ENCODE results near the gene ATRX. TPM values are rescaled to one million over a fixed set of nuclear protein-coding genes. Genes with fewer than 3 reads are reported as not detected.

The ATRX gene
- total and polyA plus RNA-seq, 2 experiments from 2014 or later, result 41.4 to 72.1 TPM

DNA sequence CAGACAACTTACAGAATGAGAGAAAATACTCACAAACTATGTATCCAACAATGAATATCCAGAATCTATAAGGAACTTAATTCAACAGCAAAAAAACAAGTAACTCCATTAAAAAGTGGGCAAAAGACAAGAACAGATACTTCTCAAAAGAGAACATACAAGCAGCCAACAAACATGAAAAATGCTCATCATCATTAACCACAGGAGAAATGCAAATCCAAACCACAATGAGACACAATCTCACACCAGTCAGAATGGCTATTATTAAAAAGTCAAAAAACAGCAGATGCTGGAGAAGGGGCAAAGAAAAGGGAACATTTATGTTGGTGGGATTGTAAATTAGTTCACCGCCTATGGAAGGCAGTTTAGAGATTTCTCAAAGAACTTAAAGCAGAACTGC, 188.5 kb downstream of the ATRX start:
- Histone ChIP-seq H3K4me1 (ENCODE audit: insufficient read depth) (no peaks in the 10 kb centered on the region), H3K27ac (no peak overlapping the region), H2AFZ (no peak overlapping the region), H3K27me3 (no peaks in the 10 kb centered on the region), H3K4me2 (no peak overlapping the region), H3K79me2 (peaks cover 6% of the 10 kb centered on the region), H3K36me3 (replicated peaks; ENCODE audit: insufficient read depth, low read depth) (no peaks in the 10 kb centered on the region), H4K20me1 (ENCODE audit: insufficient read depth, poor library complexity, severe bottlenecking) (no peaks in the 10 kb centered on the region), H3K4me3 (no peak overlapping the region), H3K9me3 (ENCODE audit: low read depth) (no peaks in the 10 kb centered on the region), H3K9me2 (replicated peaks; ENCODE audit: insufficient read depth) (no peaks in the 10 kb centered on the region)
- no peak for TF ChIP-seq EZH2 (IDR thresholded peaks at IDR 0.05; ENCODE audit: borderline replicate concordance)
- TF ChIP-seq, protein P1, sequence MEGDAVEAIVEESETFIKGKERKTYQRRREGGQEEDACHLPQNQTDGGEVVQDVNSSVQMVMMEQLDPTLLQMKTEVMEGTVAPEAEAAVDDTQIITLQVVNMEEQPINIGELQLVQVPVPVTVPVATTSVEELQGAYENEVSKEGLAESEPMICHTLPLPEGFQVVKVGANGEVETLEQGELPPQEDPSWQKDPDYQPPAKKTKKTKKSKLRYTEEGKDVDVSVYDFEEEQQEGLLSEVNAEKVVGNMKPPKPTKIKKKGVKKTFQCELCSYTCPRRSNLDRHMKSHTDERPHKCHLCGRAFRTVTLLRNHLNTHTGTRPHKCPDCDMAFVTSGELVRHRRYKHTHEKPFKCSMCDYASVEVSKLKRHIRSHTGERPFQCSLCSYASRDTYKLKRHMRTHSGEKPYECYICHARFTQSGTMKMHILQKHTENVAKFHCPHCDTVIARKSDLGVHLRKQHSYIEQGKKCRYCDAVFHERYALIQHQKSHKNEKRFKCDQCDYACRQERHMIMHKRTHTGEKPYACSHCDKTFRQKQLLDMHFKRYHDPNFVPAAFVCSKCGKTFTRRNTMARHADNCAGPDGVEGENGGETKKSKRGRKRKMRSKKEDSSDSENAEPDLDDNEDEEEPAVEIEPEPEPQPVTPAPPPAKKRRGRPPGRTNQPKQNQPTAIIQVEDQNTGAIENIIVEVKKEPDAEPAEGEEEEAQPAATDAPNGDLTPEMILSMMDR (IDR thresholded peaks at IDR 0.05; ENCODE audit: poor library complexity), result no peak
- WGBS (ENCODE audit: low lambda C conversion rate, missing lambda C conversion rate), result 80% methylated on average over 1 of the region's 1 CpG
- no peak for DNase-seq (ENCODE audit: low spot score)

DNA sequence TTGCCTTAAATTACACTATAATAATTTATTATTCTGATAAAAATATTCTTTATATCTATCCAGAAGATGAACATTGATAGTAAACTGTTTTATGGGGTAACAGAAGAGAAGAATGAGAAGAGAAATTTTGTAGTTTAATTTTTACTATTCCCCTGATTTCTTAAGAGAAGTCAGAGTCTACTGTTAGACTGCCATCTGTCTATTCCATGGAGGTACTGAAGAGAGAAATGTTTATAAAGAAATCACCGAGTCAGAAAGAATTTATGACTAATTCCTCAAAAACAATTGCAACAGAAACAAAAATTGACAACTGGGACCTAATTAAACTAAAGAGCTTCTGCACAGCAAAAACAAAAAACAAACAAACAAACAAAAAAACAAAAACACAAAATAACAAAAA, 188.9 kb downstream of the ATRX start:
- no peaks in the 10 kb centered on the region for H3K9me2 ChIP-seq (replicated peaks; ENCODE audit: insufficient read depth)
- no peak overlapping the region for H3K4me2 ChIP-seq
- peaks cover 6% of the 10 kb centered on the region for H3K79me2 ChIP-seq
- no peaks in the 10 kb centered on the region for H3K4me1 ChIP-seq (ENCODE audit: insufficient read depth)
- no peak for TF ChIP-seq EZH2phosphoT487 (IDR thresholded peaks at IDR 0.05; ENCODE audit: low read depth, severe bottlenecking, unreplicated experiment)
- TF ChIP-seq, protein P1 (IDR thresholded peaks at IDR 0.05; ENCODE audit: poor library complexity), result peak; percentile 41
- H4K20me1 ChIP-seq (ENCODE audit: insufficient read depth, poor library complexity, severe bottlenecking), result no peaks in the 10 kb centered on the region
- H3K9me3 ChIP-seq (ENCODE audit: low read depth), result no peaks in the 10 kb centered on the region
- no peaks in the 10 kb centered on the region for H3K36me3 ChIP-seq (replicated peaks; ENCODE audit: insufficient read depth, low read depth)
- DNase-seq (ENCODE audit: low spot score), result no peak
- H2AFZ ChIP-seq, result no peak overlapping the region
- WGBS (ENCODE audit: low lambda C conversion rate, missing lambda C conversion rate), result 62% methylated on average over 1 of the region's 1 CpG
- no peaks in the 10 kb centered on the region for H3K27me3 ChIP-seq
- H3K27ac ChIP-seq, result no peak overlapping the region
- no peak overlapping the region for H3K4me3 ChIP-seq

DNA sequence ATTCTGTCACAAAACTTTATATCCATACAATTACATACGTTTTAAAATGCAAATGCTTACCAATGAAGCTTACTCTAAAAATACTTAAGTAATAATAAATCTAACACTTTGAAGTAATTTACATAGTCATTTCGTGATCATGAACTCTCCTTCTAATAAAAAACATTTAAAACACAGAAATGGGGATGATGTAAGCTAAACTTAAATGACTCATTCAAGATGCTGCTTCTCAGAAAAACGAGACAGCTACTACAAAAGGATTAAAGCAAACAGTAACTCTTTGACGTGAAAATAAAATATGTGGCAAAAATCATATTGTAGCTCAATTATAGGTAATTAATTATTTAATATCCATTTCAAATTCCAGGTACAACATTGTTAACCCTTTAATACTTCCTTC, 190.2 kb downstream of the ATRX start:
- Histone ChIP-seq H3K4me3 (no peak overlapping the region), H3K4me2 (no peak overlapping the region), H3K4me1 (ENCODE audit: insufficient read depth) (no peaks in the 10 kb centered on the region), H3K9me3 (ENCODE audit: low read depth) (no peaks in the 10 kb centered on the region), H3K9me2 (replicated peaks; ENCODE audit: insufficient read depth) (no peaks in the 10 kb centered on the region), H3K27ac (no peak overlapping the region), H3K79me2 (peaks cover 6% of the 10 kb centered on the region), H2AFZ (no peak overlapping the region), H3K36me3 (replicated peaks; ENCODE audit: insufficient read depth, low read depth) (no peaks in the 10 kb centered on the region), H3K27me3 (no peaks in the 10 kb centered on the region), H4K20me1 (ENCODE audit: insufficient read depth, poor library complexity, severe bottlenecking) (no peaks in the 10 kb centered on the region)
- WGBS (ENCODE audit: low lambda C conversion rate, missing lambda C conversion rate), result 70% methylated on average over 4 of the region's 4 CpGs
- TF ChIP-seq, protein P1 (IDR thresholded peaks at IDR 0.05; ENCODE audit: poor library complexity), result no peak
- TF ChIP-seq EZH2phosphoT487 (IDR thresholded peaks at IDR 0.05; ENCODE audit: low read depth, severe bottlenecking, unreplicated experiment) (no peak), EZH2 (IDR thresholded peaks at IDR 0.05; ENCODE audit: borderline replicate concordance) (no peak)
- no peak for DNase-seq (ENCODE audit: low spot score)

DNA sequence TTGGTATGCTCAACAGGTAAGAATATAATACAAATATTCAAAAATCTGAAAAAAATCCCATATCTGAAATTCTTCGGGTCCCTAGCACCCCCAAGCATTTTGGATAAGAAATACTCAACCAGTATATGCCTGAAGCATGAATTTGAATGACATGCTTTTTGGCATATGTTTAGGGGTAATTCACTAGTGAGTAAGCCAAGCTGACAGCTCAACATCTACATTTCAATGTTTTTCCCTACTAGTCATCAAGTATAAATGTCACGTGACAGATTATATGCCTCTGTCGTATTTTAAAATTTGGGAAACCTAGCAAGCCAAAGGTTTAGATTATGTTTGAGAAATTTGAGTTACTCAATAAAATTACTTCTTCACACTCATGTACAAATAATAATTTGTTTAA, 213.7 kb downstream of the ATRX start:
- no peak overlapping the region for H3K27ac ChIP-seq
- no peaks in the 10 kb centered on the region for H3K79me2 ChIP-seq
- 86% methylated on average over 3 of the region's 3 CpGs for WGBS (ENCODE audit: low lambda C conversion rate, missing lambda C conversion rate)
- H3K9me2 ChIP-seq (replicated peaks; ENCODE audit: insufficient read depth), result no peaks in the 10 kb centered on the region
- H2AFZ ChIP-seq, result no peak overlapping the region
- H3K4me1 ChIP-seq (ENCODE audit: insufficient read depth), result no peaks in the 10 kb centered on the region
- TF ChIP-seq, protein P1 (IDR thresholded peaks at IDR 0.05; ENCODE audit: poor library complexity), result no peak
- no peak for TF ChIP-seq EZH2 (IDR thresholded peaks at IDR 0.05; ENCODE audit: borderline replicate concordance)
- TF ChIP-seq EZH2phosphoT487 (IDR thresholded peaks at IDR 0.05; ENCODE audit: low read depth, severe bottlenecking, unreplicated experiment), result no peak
- H3K27me3 ChIP-seq, result no peaks in the 10 kb centered on the region
- H3K4me2 ChIP-seq, result no peak overlapping the region
- no peak for DNase-seq (ENCODE audit: low spot score)
- no peaks in the 10 kb centered on the region for H3K36me3 ChIP-seq (replicated peaks; ENCODE audit: insufficient read depth, low read depth)
- no peaks in the 10 kb centered on the region for H4K20me1 ChIP-seq (ENCODE audit: insufficient read depth, poor library complexity, severe bottlenecking)
- no peaks in the 10 kb centered on the region for H3K9me3 ChIP-seq (ENCODE audit: low read depth)
- no peak overlapping the region for H3K4me3 ChIP-seq

Measured in hepatocyte (in vitro differentiated cells).